ENCODE results near the gene CIB4. TPM values are rescaled to one million over a fixed set of nuclear protein-coding genes. Genes with fewer than 3 reads are reported as not detected.
A peak's percentile ranks its signal among the peaks of the same experiment; 100 is the strongest.

Gene CIB4
- total and polyA plus RNA-seq, 2 donors from 2014 or later, result not detected

GRCh38 chr2:26671691-26672090, 30.5 kb upstream of the CIB4 start:
- Histone ChIP-seq H3K36me3 (ENCODE audit: control insufficient read depth in 2 of 3, insufficient read depth in 3 of 3, low read length in 3 of 3) (no peaks in the 10 kb centered on the region), H3K4me3 (ENCODE audit: low read length in 3 of 3) (no peak overlapping the region), H3K9me3 (ENCODE audit: control insufficient read depth in 2 of 3, insufficient read depth in 1 of 3, low read length in 3 of 3) (no peaks in the 10 kb centered on the region), H3K27ac (ENCODE audit: low read depth in 2 of 2, low read length in 2 of 2) (no peak overlapping the region), H3K4me1 (ENCODE audit: control insufficient read depth in 2 of 3, insufficient read depth in 2 of 3, low read depth in 1 of 3, low read length in 3 of 3) (no peaks in the 10 kb centered on the region), H3K27me3 (ENCODE audit: control insufficient read depth, insufficient read depth, low read length) (no peaks in the 10 kb centered on the region), H3K9ac (ENCODE audit: low read length in 3 of 3) (no peak overlapping the region)
- intact Hi-C loops (cut with DNase I), result no loop called here
- DNase-seq (no peak), FAIRE-seq (no peak)
- TF ChIP-seq CTCF (IDR thresholded peaks at IDR 0.05; ENCODE audit: borderline replicate concordance, extremely low read depth, insufficient read depth), result no peak

GRCh38 chr2:26670931-26671460, 29.8 kb upstream of the CIB4 start:
- Histone ChIP-seq H3K36me3 (ENCODE audit: control insufficient read depth in 2 of 3, insufficient read depth in 3 of 3, low read length in 3 of 3) (no peaks in the 10 kb centered on the region), H3K27me3 (ENCODE audit: control insufficient read depth, insufficient read depth, low read length) (no peaks in the 10 kb centered on the region), H3K4me3 (ENCODE audit: low read length in 3 of 3) (no peak overlapping the region), H3K9me3 (ENCODE audit: control insufficient read depth in 2 of 3, insufficient read depth in 1 of 3, low read length in 3 of 3) (no peaks in the 10 kb centered on the region), H3K27ac (ENCODE audit: low read depth in 2 of 2, low read length in 2 of 2) (no peak overlapping the region), H3K9ac (ENCODE audit: low read length in 3 of 3) (no peak overlapping the region), H3K4me1 (ENCODE audit: control insufficient read depth in 2 of 3, insufficient read depth in 2 of 3, low read depth in 1 of 3, low read length in 3 of 3) (no peaks in the 10 kb centered on the region)
- TF ChIP-seq CTCF (IDR thresholded peaks at IDR 0.05; ENCODE audit: borderline replicate concordance, extremely low read depth, insufficient read depth), result no peak
- FAIRE-seq (no peak), DNase-seq (peak in 1 of 5 donors; percentile 11)
- intact Hi-C loops (cut with DNase I), result no loop called here

- FAIRE-seq, result no peak
- intact Hi-C loops (cut with DNase I), result no loop called here
- Histone ChIP-seq H3K9ac (ENCODE audit: low read length in 3 of 3) (no peak overlapping the region), H3K4me1 (ENCODE audit: control insufficient read depth in 2 of 3, insufficient read depth in 2 of 3, low read depth in 1 of 3, low read length in 3 of 3) (no peaks in the 10 kb centered on the region), H3K27me3 (ENCODE audit: control insufficient read depth, insufficient read depth, low read length) (no peaks in the 10 kb centered on the region), H3K4me3 (ENCODE audit: low read length in 3 of 3) (no peak overlapping the region), H3K36me3 (ENCODE audit: control insufficient read depth in 2 of 3, insufficient read depth in 3 of 3, low read length in 3 of 3) (no peaks in the 10 kb centered on the region), H3K27ac (ENCODE audit: low read depth in 2 of 2, low read length in 2 of 2) (no peak overlapping the region), H3K9me3 (ENCODE audit: control insufficient read depth in 2 of 3, insufficient read depth in 1 of 3, low read length in 3 of 3) (peaks cover 0 to 1% (median 0%) of the 10 kb centered on the region in 3 donors)
- TF ChIP-seq CTCF (IDR thresholded peaks at IDR 0.05; ENCODE audit: borderline replicate concordance, extremely low read depth, insufficient read depth), result no peak
- DNase-seq, result peak in 1 of 5 donors; percentile 15
Observed at GRCh38 chr2:26670171-26670570, 29.0 kb upstream of the CIB4 start.
